Amygdala (tissue), 56 donors: ENCODE measurements around the gene RNLS.

ENCODE experiments used
- DNase-seq, 56 donors: peaks; one replicate each; lab custom pipeline; 2025; lab: John Stamatoyannopoulos, UW

RNLS gene

DNA sequence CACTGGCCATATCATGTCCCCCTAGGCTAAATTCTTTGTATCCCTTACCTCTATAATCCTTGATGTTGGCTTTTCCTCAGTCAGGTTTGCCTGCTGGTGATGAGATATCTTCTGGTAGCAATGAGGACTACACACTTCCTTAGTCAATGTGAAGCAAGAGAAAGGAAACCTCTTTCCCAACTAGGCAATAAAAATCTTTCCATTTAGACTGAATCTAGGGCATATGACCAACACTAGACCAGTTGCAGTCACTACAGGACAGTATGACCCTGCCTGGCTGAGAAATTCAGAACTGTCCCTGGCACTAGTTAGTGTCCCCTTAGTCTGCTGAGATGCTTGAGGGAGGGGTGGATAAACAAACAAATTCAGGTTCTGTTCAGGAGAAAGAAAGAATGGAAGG is 142.6 kb downstream of the RNLS start:
- no peak for DNase-seq

DNA sequence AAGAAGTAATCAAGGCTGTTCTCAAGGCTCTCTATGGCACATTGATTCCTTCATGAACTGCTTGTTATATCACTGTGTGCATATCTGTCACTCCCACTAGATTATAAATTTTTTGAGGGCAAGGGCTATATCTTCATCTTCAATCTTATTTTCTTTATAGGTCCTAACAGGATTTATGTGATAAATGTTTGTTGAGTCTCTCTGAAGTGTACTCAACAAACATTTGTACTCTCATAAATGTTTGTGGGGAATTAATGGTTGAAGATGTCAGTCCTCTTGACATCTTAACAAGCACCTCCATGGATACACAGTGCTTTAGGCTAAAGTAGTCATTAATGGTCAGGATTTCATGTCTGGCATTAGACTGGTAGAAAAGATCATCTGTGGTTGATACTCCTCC is 143.2 kb downstream of the RNLS start:
- no peak for DNase-seq

DNA sequence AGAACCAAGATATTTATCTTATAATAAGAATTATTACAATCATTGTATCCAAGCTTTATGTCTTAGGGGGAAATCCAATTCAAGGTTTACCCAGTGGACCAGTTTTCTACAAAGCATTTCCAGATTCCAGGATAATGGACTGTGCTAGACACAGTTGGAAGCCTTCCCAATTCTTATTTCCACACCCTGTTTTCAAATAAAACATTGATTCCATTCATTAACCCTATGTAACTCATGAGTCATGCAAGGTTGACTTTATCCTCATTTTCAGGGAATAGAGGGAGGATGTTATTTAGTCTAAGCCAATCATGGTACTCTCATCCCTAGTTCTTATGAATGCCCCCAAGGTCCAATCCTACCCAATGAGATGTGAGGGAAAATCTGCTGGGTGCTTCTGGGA is 145.7 kb downstream of the RNLS start:
- no peak for DNase-seq

DNA sequence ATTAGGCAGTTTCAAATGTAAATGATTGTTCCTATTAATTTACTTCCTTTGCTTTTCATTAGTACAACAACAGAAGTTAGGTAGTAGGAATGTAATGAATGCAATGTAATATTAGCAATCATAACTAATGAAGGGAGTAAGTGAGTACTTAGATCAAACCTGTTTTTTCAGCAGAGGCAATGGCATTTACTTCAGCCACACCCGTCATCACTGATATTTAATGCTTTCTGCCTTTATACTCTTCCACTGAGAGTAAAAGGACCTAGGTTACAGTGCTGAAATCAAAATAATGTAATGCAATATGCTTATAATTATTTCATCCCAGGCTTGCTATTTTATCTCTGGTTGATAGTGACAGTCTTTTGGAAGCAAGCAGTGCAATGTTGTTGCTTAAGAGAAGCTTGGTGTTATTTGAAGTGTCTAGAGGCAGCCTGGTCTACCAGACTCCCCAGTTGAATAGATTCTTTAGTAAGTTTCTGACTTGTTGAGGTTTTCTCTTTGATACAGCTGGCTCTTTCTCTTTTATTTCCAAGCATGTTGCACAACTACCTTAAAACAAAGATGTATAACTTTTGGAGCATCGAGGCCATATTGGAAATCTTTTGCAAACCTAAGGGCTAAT is 149.4 kb downstream of the RNLS start:
- no peak for DNase-seq

DNA sequence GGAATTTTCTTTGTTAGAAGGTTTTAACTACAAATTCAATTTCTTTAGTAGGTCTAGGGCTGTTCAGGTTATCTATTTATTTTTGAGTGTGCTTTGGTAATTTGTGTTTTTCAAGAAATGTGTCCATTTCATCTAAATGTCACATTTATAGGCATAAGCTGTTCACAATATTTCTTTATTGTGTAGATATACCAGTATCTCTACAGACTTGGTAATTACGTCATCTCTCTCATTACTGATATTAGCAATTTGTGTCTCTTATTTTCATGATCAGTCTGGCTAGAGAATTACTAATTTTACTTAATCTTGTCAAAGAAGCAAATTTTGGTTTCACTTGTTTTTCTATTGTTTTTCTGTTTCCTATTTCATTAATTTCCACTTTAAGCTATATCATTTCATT is 152.0 kb downstream of the RNLS start:
- DNase-seq, result no peak

DNA sequence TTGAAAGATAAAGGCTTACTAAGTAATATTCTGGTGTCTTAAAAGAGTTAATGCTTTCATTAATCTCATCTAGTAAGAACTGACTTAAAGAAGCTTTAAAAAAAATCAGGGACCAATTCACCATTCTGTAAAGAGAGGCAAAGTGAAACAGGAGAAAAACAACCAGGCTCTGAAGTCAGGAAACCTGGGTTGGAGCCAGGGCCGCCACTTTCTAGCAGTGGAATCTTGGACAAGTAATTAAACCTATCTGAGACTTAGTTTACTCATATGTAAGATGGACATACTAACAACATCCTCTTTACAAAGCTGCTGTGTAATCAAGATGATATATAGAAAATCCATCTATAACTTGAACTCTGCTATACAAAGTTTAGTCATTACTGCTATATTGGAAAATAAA is 154.1 kb downstream of the RNLS start:
- no peak for DNase-seq

DNA sequence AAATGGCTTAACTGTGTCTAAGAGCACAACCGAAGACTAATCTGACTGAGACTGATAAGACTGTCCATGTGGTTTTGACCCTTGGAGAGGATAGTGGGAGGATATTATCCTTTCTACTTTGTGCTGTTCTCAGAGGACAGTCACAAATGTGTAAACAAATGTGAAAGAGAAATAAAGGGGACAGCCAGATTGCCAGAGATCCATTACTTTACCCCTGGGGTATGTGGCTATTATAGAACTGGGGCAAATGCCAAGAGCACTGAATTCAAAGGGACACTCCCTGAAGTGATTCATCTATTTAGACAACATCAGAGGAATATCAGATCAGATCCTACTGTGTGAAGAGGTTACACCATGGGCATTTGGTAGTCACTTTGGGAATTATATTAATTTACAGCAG is 154.7 kb downstream of the RNLS start:
- DNase-seq, result no peak

DNA sequence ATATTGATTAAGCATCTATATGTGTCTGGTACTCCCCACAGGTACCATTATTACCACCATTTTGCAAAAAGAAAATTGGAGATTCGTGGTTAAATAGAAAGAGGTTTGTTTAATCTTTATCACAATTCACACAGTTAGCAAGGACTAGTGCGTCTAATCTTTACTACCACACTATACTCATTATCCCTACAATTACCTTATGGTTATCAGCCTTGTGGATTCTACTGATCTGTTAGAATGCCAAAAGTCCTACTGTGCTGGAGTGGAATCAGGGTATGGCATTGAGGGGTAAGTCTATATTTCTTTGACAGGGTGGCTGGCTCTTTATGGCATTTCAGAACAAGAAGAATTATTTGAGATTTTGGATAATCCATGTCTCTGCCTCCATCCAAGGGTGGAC is 156.1 kb downstream of the RNLS start:
- DNase-seq, result no peak

DNA sequence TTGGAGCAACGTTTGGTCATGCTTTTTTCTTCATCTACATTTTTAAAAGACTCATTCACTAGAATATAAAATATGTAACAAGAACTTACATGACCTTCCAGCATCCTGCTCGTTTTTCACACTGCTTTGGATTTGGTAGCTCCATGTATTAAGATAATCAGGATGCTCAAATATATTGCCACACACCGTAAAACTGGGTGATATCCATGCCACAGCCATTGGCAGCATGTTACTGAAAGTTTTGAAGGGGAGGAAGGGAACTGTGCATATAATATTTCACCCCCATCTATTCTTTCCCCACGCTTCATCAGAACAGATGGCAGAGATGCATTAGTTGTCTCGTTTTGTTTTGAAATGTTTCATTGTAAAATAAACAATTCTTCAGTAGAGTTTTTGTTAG is 158.2 kb downstream of the RNLS start:
- DNase-seq, result no peak

DNA sequence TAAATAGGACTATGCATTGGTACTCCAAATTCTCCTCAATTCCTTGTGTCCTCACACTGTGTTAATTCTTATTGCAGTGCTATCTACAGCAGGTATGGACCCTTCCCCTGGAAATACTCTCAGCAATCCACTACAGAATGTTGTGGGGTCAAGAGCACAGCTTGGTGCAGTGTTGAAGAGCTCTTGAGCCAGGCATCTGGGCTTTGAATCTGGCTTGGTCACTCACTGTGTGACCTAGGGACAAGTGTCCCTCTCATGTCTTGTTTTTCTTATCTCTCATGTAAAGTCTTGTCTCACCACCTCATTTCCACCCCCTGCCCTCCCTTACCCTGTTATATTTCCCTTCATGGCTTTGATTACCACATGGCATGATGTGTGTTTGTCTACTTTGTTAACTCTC is 159.4 kb downstream of the RNLS start:
- no peak for DNase-seq

DNA sequence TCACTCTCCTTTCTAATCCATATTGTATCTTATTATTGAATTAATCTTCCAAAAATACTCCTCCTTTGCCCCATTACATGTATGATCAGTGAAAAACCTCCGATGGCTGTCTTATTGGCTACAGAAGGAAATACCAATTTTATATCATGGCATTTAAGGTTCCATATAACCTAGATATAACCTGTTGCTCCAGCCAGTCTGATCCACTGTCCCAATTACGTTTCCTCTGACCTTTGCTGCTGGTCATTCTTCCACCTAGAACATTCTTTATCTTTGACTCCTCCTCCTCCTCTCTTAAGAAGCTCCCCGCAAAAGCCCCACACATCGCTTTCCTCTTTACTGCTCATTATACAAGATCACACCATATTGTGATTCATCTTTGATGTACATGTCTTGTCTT is 161.5 kb downstream of the RNLS start:
- no peak for DNase-seq

DNA sequence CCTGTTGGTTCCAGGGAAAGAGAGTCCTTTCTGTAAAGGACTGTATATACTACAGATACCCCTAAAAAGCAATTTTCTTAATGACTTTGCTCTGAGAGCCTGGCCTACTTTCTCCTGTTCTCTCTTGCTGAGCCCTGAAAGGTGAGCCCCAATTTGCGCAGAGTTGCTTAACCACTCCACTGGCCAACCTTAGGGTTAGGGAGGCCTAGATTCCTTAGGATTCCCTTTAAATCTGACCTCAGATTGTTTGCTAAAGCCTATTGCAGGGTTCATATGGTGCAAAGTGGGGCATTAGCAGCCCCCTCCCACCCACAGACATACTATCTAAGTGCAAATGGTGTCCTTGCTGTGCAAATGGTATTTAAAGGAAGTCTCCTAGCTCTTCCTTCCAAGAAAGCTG is 164.2 kb downstream of the RNLS start:
- no peak for DNase-seq

DNA sequence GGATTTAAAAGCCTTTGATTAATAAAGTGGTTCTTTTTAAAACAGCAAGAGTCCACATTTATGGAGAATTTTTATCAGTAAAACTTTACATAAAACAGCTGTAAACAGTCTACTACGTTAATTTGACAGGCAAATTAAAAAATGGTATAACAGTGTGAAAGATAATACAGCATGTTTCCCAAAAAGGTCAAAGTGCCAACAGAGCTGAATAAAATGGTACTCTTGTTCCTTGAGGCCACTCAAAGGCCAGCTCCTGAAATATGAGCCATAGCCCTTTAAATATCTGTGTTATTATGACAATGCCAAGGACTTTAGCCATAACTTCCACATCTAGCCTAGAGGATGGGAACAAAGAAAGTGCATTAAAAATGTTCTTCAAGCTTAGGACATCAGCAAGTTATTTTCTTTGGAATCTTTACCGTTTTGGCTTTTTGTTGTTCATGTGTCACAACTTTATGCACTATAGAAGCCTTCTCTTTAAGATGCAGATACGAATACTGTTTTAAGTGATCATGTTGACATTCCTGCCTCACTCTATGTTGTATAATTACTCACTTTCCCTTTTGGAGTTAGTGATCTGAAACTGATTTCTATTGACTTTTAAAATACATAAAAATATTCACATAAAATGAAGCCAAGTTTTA is 165.6 kb downstream of the RNLS start:
- DNase-seq, result no peak

DNA sequence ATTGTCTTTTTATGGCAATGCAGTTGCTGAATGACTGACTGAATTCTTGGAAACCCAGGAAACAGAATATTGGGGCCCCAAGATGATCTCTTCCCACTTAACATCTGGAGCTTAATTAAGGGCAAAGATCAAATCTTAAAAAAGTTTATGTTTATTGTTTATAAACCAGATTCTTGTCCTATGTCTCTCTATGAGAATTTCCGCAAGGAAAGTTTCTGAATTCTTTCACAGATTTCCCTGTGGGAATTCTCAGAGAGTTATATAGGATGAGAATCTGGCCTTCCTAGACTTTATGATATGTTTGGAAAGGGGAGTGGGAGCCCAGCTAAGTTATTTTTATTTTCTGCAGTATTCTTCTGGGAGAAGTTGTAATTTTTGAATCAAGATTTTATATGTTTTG is 166.3 kb downstream of the RNLS start:
- no peak for DNase-seq

DNA sequence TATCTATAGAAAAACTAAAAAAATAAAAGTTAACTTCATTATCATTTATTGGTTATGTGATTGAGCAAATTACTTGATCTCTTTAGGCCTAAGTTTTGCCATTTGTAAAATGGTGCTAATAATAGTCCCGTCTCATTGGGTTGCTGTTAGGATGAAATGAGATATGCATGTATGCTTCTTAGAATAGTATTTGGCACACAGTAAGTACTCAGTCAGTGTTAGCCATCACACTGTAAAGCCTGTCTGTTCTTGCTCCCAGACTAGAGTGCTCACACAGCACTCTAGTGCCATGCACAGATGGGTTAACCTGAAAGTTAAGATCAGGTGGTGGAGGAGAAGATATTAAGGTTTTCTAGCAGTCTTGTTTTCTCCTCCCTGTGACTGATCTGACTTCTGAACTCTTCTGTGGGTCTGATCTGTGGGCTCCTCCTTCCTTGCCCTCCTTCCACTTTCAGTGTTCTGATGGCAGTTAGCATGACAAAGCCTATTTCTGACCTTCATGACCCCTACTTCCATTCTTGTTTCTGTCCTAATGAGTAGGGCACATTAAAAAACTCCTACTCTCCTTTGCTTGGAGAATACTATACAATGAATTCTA is 167.5 kb downstream of the RNLS start:
- no peak for DNase-seq

DNA sequence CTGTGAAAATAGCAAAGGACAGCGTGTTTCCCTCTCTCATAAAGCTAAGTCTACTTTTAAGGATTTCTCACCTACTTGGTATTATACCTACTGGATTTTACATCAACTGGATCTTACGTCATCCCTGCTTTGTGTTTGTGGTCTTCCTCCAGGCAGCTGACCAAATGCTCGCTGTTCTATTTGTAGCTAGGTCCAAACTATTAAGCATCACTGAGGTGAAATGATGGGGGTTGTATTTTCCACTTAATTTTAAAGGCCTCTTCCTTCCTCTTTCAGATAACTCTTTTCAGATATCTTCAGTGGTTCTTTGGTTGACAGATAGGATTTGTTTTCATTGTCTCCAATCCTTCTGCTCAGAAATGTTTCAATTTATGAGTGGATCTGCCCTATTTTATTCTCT is 169.7 kb downstream of the RNLS start:
- no peak for DNase-seq

DNA sequence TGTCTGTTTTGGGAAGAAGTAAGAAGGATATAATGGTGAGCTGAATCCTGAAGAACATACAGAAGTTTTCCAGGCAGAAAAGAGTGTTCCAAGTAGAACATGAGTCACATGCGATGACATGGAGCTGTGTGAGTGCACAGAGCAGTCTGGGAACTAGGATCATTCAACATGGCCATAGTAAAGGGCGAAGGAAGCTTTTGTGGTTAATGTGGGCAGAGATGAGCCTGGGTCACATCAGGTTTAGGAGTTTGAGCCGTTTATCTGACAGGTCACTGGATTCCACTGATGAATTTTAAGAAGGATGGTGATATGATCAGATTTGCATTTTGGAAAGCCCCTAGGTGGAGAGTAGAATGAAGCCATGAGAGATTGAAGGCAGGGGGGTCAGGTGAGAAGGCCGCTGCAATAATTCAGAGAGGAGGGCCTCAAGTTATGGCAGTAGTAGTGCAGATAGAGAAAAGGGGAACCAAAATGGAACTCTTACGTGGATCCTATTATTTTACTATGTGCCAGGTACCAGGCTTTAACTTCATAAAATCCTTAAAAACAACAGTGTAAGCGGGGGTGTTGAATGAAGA is 171.3 kb downstream of the RNLS start:
- no peak for DNase-seq

DNA sequence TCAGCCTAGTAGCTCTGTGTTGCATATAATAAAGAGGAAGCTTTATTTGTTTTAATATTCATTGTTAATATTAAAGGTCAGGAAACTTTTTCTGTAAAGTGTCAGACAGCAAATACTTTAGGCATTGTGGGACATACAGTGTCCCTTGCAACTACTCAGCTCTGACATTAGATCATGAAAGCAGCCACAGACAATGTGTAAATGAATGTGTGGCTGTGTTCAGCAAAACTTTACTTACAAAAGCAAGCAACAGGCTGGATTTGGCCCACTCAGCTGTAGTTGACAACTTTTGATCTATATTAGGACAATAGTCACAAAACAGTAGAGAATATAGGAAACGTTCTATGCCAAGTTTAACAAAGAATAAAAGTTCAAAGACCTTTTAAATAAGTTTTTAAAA is 173.3 kb downstream of the RNLS start:
- no peak for DNase-seq

DNA sequence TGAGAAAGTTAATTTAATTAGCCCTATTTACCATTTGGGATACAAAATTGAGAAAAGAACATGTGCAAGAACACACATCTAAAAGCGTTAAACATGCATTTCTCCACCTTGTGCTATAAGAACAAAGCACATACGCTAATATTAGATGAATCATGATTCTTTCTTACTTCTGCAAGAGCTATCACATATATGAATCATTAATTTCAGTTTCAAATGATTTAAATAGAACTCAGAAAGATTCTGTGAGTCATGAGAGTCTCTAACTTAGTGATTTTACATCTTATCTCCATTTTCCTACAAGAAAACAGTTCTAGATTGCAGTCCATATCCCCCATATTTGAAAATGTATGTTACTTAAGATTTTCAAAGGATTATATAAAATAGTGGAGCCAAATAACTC is 173.9 kb downstream of the RNLS start:
- no peak for DNase-seq

DNA sequence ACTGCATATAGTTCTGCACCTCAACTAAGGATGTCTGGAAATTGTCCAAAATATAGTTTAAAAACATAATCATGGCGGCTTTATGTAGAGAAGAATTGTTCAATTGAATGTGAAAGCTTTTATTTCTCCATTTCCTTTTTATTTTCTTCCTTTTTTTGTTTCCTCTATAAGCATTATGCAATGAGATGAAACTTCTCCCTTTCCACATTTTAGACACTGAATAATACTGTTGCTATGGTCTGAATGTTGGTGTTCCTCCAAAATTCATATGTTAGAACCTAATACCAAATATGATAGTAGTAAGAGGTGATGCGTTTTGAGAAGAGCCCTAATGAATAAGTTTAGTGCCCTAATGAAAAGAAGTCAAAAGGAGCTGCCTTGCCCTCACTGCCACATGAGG is 175.0 kb downstream of the RNLS start:
- no peak for DNase-seq

DNA sequence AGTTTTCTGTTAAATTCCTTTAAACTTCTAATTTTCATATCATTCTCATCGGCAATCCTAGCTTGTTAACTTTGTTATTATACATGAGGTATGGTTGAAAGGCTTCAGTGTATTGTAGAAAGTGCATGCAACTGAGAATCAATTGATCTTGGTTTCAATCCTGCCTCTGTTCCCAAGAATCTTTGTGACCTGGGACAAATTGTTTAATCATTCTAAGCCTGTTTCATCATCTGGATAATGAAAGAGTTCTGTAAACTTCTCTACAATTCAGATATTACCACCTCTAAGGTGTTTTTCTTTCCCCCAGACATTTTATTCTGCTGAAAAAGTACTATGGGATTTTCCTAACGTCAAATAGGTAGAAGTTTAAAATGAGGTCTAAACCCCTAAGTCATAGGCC is 179.0 kb downstream of the RNLS start:
- no peak for DNase-seq

DNA sequence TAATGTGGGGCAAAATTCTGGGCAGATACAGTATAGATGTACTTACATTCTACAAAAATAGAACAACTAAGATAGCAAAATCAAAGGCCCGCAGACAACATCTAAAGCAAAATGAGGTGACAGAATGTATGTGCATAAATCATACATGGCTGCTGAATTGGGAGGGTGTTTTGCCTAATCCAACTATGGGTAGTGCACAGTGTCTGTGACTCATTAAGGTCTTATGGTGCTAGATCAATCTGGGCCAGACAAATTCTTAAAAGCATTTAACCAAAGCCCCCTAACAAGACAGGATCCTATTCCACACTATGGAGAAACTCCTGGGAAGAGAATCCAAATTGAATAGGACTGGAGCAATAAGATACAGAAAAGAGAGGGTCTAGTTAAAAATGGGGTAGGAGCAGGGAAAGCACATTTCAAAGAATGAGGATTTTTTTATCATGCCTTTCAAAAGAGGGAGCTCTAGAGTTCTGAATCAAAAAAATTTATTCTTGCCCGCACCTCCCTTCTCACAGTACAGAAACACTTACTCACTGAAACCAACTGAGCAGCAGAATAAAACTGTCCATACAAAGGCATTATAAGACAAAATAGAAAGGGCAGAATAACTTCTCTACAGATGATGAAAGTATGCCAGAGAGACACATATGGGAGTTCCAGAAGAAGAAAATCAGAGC is 181.3 kb downstream of the RNLS start:
- DNase-seq, result no peak
